HCT116 (cell line): ENCODE measurements around the gene DOK1. TPM values are rescaled to one million over a fixed set of nuclear protein-coding genes. Genes with fewer than 3 reads are reported as not detected.

Experiments used
- ATAC-seq: fragments of 200-7000 bp; cut with Tn5 transposase; 2 replicates; pipeline ENCODE4 v1.9.1; 2020; ENCODE audit warnings: mild to moderate bottlenecking, moderate library complexity
- BruUV-seq: library from RNA; stranded (reverse); fragments of 400-500 nt; replicated peaks from 2 replicates; lab custom pipeline; 2021; lab: Mats Ljungman, UMichigan
- CTCF ChIA-PET: fragments of 300-600 bp; sonication (Branson Sonifier 250); formaldehyde crosslinking; loops from one replicate; lab custom pipeline; 2021; ENCODE audit warnings: antibody characterized with exemption; lab: Charles Lee
- POLR2A ChIA-PET: fragments of 300-600, 350-600 bp; sonication (Branson Sonifier 250); formaldehyde crosslinking; loops from one replicate; lab custom pipeline; 2021; ENCODE audit warnings: antibody characterized with exemption; lab: Charles Lee
- RAD21 ChIA-PET, 2 experiments: fragments of 300-600 bp; sonication (Branson Sonifier 250); formaldehyde crosslinking; loops; one replicate each; lab custom pipeline; 2023; ENCODE audit warnings: low total read pairs in 2 of 2; ENCODE audit not compliant: uncharacterized antibody in 2 of 2, unreplicated experiment in 2 of 2, low non-redundant PET in 1 of 2; lab: Charles Lee
- DNase-seq: peaks from one replicate; pipeline ENCODE4 v3.0.0-alpha.2; 2010; ENCODE audit warnings: low read depth, low spot score
- H2AFZ ChIP-seq: fragments of 200-600 bp; shearing (Covaris generic), sonication (generic); 2 replicates; pipeline ENCODE4 v1.6.1; 2017; ENCODE audit warnings: low read depth, mixed run types, mixed read lengths, antibody characterized with exemption, low read length; ENCODE audit not compliant: poor library complexity, severe bottlenecking
- H3K27ac ChIP-seq: 2 replicates; pipeline ENCODE4 v1.5.1; 2012; ENCODE audit warnings: low read depth, low read length
- H3K27me3 ChIP-seq: fragments of 200-600 bp; sonication (generic); 2 replicates; pipeline ENCODE4 v1.6.1; 2016; ENCODE audit warnings: mixed run types, low read length, mixed read lengths; ENCODE audit not compliant: insufficient read depth
- H3K36me3 ChIP-seq, 2 experiments: fragments of 200-500 bp in 1 of 2; fragments of 200-600 bp in 1 of 2; sonication (Bioruptor generic) in 1 of 2; sonication (generic) in 1 of 2; 2 replicates each; pipeline versions ENCODE4 v1.5.1 to v1.6.1; 2014 to 2016; ENCODE audit warnings: low read length in 2 of 2, inconsistent platforms in 1 of 2, mixed read lengths in 1 of 2, mixed run types in 1 of 2; ENCODE audit not compliant: insufficient read depth in 2 of 2, control insufficient read depth in 1 of 2
- H3K4me1 ChIP-seq, 2 experiments: fragments of 200-600 bp in 1 of 2; sonication (generic) in 1 of 2; 2 replicates each; pipeline versions ENCODE4 v1.5.1 to v1.6.1; 2012 to 2017; ENCODE audit warnings: low read length in 2 of 2, inconsistent platforms in 1 of 2, mild to moderate bottlenecking in 1 of 2, mixed read lengths in 1 of 2, mixed run types in 1 of 2, moderate library complexity in 1 of 2; ENCODE audit not compliant: insufficient read depth in 2 of 2, control insufficient read depth in 1 of 2
- H3K4me2 ChIP-seq: fragments of 200-600 bp; sonication (generic); 2 replicates; pipeline ENCODE4 v1.6.1; 2017; ENCODE audit warnings: mixed run types, low read length, mixed read lengths
- H3K4me3 ChIP-seq, 2 experiments: fragments of 200-600 bp in 1 of 2; sonication (generic) in 1 of 2; replicated peaks in 1 of 2; 2 replicates each; pipeline ENCODE4 v1.5.1; 2011 to 2016; ENCODE audit warnings: low read length in 2 of 2, control low read depth in 1 of 2, low read depth in 1 of 2, mild to moderate bottlenecking in 1 of 2, mixed read lengths in 1 of 2, mixed run types in 1 of 2
- H3K79me2 ChIP-seq: fragments of 200-600 bp; sonication (generic); 2 replicates; pipeline ENCODE4 v1.6.1; 2017; ENCODE audit warnings: mild to moderate bottlenecking, mixed run types, low read length, moderate library complexity, mixed read lengths; ENCODE audit not compliant: insufficient read depth
- H3K9ac ChIP-seq: fragments of 200-600 bp; sonication (generic); 2 replicates; pipeline ENCODE4 v1.6.1; 2016; ENCODE audit warnings: low read length, mixed read lengths
- H3K9me2 ChIP-seq: fragments of 200-600 bp; sonication (generic), shearing (Covaris generic); 2 replicates; pipeline ENCODE4 v1.6.1; 2017; ENCODE audit warnings: mixed run types, mild to moderate bottlenecking, moderate library complexity; ENCODE audit not compliant: insufficient read depth
- H3K9me3 ChIP-seq, 2 experiments: fragments of 200-500 bp in 1 of 2; fragments of 200-600 bp in 1 of 2; sonication (Bioruptor generic) in 1 of 2; sonication (generic) in 1 of 2; 2 replicates each; pipeline ENCODE4 v1.6.1; 2014 to 2017; ENCODE audit warnings: low read length in 2 of 2, mixed read lengths in 2 of 2, inconsistent platforms in 1 of 2, low read depth in 1 of 2, mild to moderate bottlenecking in 1 of 2, mixed run types in 1 of 2, moderate library complexity in 1 of 2; ENCODE audit not compliant: control insufficient read depth in 1 of 2, insufficient read depth in 1 of 2
- H4K20me1 ChIP-seq: fragments of 200-600 bp; sonication (generic), shearing (Covaris generic); 2 replicates; pipeline ENCODE4 v1.6.1; 2017; ENCODE audit warnings: mixed run types, mild to moderate bottlenecking, moderate library complexity; ENCODE audit not compliant: insufficient read depth
- CTCF ChIP-seq, 3 experiments: fragments of 200-600 bp in 1 of 3; sonication (generic) in 1 of 3; IDR thresholded peaks in 2 of 3; conservative IDR thresholded peaks in 1 of 3; 2 replicates each; pipeline ENCODE4 v1.5.1; 2012 to 2017; ENCODE audit warnings: low read depth in 2 of 3, low read length in 2 of 3, antibody characterized with exemption in 1 of 3, borderline replicate concordance in 1 of 3, control low read depth in 1 of 3, mild to moderate bottlenecking in 1 of 3, mixed read lengths in 1 of 3, mixed run types in 1 of 3, moderate library complexity in 1 of 3; ENCODE audit not compliant: insufficient read depth in 1 of 3
- FOSL1 ChIP-seq: IDR thresholded peaks from 2 replicates; pipeline ENCODE4 v1.6.1; 2012; ENCODE audit warnings: low read depth
- MAX ChIP-seq: IDR thresholded peaks from 2 replicates; pipeline ENCODE4 v1.6.1; 2012
- YY1 ChIP-seq: IDR thresholded peaks from 2 replicates; pipeline ENCODE4 v1.6.1; 2011; ENCODE audit warnings: low read length, low read depth, moderate library complexity, mild to moderate bottlenecking; ENCODE audit not compliant: insufficient replicate concordance; ENCODE audit errors: extremely low read depth
- ZNF274 ChIP-seq: fragments of 200-500 bp; sonication (Bioruptor generic); IDR thresholded peaks from 2 replicates; pipeline ENCODE4 v1.6.1; 2014; ENCODE audit warnings: mild to moderate bottlenecking, low read depth, low read length, inconsistent platforms
- intact Hi-C: fragments of 100-400 bp; cut with micrococcal nuclease; formaldehyde crosslinking; loops from 2 replicates; pipeline ENCODE4 v1.10.0; 2022
- total RNA-seq: library from RNA; stranded (reverse); gene quantifications from one replicate; pipeline ENCODE4 v1.2.1, GENCODE V29; 2021; ENCODE audit not compliant: unreplicated experiment

The DOK1 gene
- total RNA-seq, 1 experiment from 2014 or later, result 18.8 TPM

- Histone ChIP-seq H3K79me2 (no peaks in the 10 kb centered on the region), H3K4me2 (peak overlapping the region; percentile 34), H4K20me1 (no peaks in the 10 kb centered on the region), H3K9me3 (no peaks in the 10 kb centered on the region), H2AFZ (no peak overlapping the region), H3K4me3 (no peak overlapping the region), H3K4me1 (peaks cover 12 to 15% of the 10 kb centered on the region in 2 experiments), H3K9me2 (no peaks in the 10 kb centered on the region), H3K9ac (no peak overlapping the region), H3K27ac (peak overlapping the region; percentile 18; the same call in 1 of the 2 replicates), H3K36me3 (no peaks in the 10 kb centered on the region), H3K27me3 (no peaks in the 10 kb centered on the region)
- ATAC-seq (peak; percentile 73), DNase-seq (peak; percentile 21)
- BruUV-seq, result no TSS peak
- RAD21 ChIA-PET, result no interaction called here
- intact Hi-C loops, result no loop called here
- POLR2A ChIA-PET, result no interaction called here
- TF ChIP-seq FOSL1 (peak; percentile 27; the same call in 1 of the 2 replicates), ZNF274 (no peak)
- CTCF ChIA-PET, result no interaction called here
Observed at GRCh38 chr2:74583504-74583903, 29.0 kb downstream of the DOK1 start.

GRCh38 chr2:74584088-74584645 lies 29.6 kb downstream of the DOK1 start:
- Histone ChIP-seq H2AFZ (no peak overlapping the region), H3K9me3 (no peaks in the 10 kb centered on the region), H4K20me1 (no peaks in the 10 kb centered on the region), H3K4me1 (peaks cover 12 to 15% of the 10 kb centered on the region in 2 experiments), H3K9ac (no peak overlapping the region), H3K9me2 (no peaks in the 10 kb centered on the region), H3K36me3 (no peaks in the 10 kb centered on the region), H3K27me3 (no peaks in the 10 kb centered on the region), H3K4me3 (no peak overlapping the region), H3K79me2 (no peaks in the 10 kb centered on the region), H3K27ac (peak overlapping the region; percentile 18; the same call in 1 of the 2 replicates), H3K4me2 (peak overlapping the region; percentile 34; the same call in 1 of the 2 replicates)
- ChIA-PET RAD21 (no interaction called here), CTCF (no interaction called here), POLR2A (no interaction called here)
- ATAC-seq (no peak), DNase-seq (no peak)
- intact Hi-C loops, result no loop called here
- TF ChIP-seq YY1 (no peak), CTCF (IDR thresholded peaks at IDR 0.05 in 2 of 3, conservative IDR thresholded peaks at IDR 0.05 in 1 of 3; ENCODE audit: borderline replicate concordance in 1 of 3, insufficient read depth in 1 of 3, low read depth in 2 of 3, low read length in 2 of 3) (no peak), MAX (no peak)
- no TSS peak for BruUV-seq
